T-helper 2 cell treated with Interferon-gamma antibody and Interleukin-4, amounts not matched to agents 100 ng/mL and 5 ng/mL, for 36 hours (primary cell): Measurements from ENCODE around the gene AP1G2. TPM values are rescaled to one million over a fixed set of nuclear protein-coding genes. Genes with fewer than 3 reads are reported as not detected.
"Not testable (repeated sequence)": the region's sequence is repeated elsewhere in the genome, so short reads cannot be mapped to it uniquely, and the experiment has no call there.

Source experiments
- intact Hi-C: fragments of 100-400 bp; cut with micrococcal nuclease; formaldehyde crosslinking; loops from one replicate; pipeline ENCODE4 v1.15.1; 2023
- total RNA-seq: library from RNA; stranded (reverse); gene quantifications from 2 replicates; pipeline ENCODE4 v1.2.3, GENCODE V29; 2022

Gene AP1G2
- total RNA-seq, 1 donor from 2014 or later = 251 TPM

GRCh38 chr14:23543403-23543802 is 24.2 kb downstream of the AP1G2 start:
- intact Hi-C loops = no loop called here

GRCh38 chr14:23542261-23542660 is 25.3 kb downstream of the AP1G2 start:
- intact Hi-C loops = no loop called here

GRCh38 chr14:23540141-23540469 is 27.5 kb downstream of the AP1G2 start:
- intact Hi-C loops = no loop called here

- intact Hi-C loops = loop anchor here (1.0 kb wide), 1 partner anchor 61 kb away; no protein-coding TSS in a partner anchor
Observed at GRCh38 chr14:23539248-23540140, 28.1 kb downstream of the AP1G2 start.

GRCh38 chr14:23538785-23539184 is 28.8 kb downstream of the AP1G2 start:
- intact Hi-C loops = loop anchor here (1.0 kb wide), 1 partner anchor 60 kb away; no protein-coding TSS in a partner anchor

GRCh38 chr14:23538050-23538718 is 29.4 kb downstream of the AP1G2 start:
- intact Hi-C loops = no loop called here

- intact Hi-C loops = no loop called here
Observed at GRCh38 chr14:23537351-23538049, 30.1 kb downstream of the AP1G2 start.

- intact Hi-C loops = not testable (repeated sequence)
Observed at GRCh38 chr14:23536906-23537305, 30.7 kb downstream of the AP1G2 start.

- intact Hi-C loops = no loop called here
Observed at GRCh38 chr14:23536494-23536893, 31.1 kb downstream of the AP1G2 start.

GRCh38 chr14:23535943-23536342 is 31.6 kb downstream of the AP1G2 start:
- intact Hi-C loops = no loop called here

- intact Hi-C loops = no loop called here
Observed at GRCh38 chr14:23533652-23534435, 33.7 kb downstream of the AP1G2 start.

- intact Hi-C loops = no loop called here
Observed at GRCh38 chr14:23532658-23533057, 34.9 kb downstream of the AP1G2 start.

- intact Hi-C loops = no loop called here
Observed at GRCh38 chr14:23531391-23531790, 36.2 kb downstream of the AP1G2 start.

GRCh38 chr14:23530375-23531055 is 37.1 kb downstream of the AP1G2 start:
- intact Hi-C loops = no loop called here

- intact Hi-C loops = no loop called here
Observed at GRCh38 chr14:23529016-23529415, 38.6 kb downstream of the AP1G2 start.

- intact Hi-C loops = no loop called here
Observed at GRCh38 chr14:23528555-23528954, 39.0 kb downstream of the AP1G2 start.

- intact Hi-C loops = no loop called here
Observed at GRCh38 chr14:23525611-23526010, 42.0 kb downstream of the AP1G2 start.

GRCh38 chr14:23524954-23525353 is 42.6 kb downstream of the AP1G2 start:
- intact Hi-C loops = no loop called here

GRCh38 chr14:23523229-23524016 is 44.2 kb downstream of the AP1G2 start:
- intact Hi-C loops = no loop called here
